Stimulated activated CD4-positive, alpha-beta T cell treated with anti-CD3 and anti-CD28 coated beads, Interleukin-4, amount 100 ng/mL, for 4 hours (primary cell): ENCODE measurements around the gene IL17B.

Experiments used
- DNase-seq, 2 experiments: peaks; one replicate each; pipeline ENCODE4 v3.0.0-alpha.2; 2020

The IL17B gene

GRCh38 chr5:149353911-149354310 lies 25.2 kb downstream of the IL17B start:
- DNase-seq = no peak

GRCh38 chr5:149352169-149352568 lies 26.9 kb downstream of the IL17B start:
- no peak for DNase-seq

GRCh38 chr5:149349382-149349781 lies 29.7 kb downstream of the IL17B start:
- no peak for DNase-seq

- DNase-seq = no peak
These were observed 30.6 kb downstream of the IL17B start for GRCh38 chr5:149348518-149348917.

- DNase-seq = no peak
These were observed 33.2 kb downstream of the IL17B start for GRCh38 chr5:149345892-149346222.

GRCh38 chr5:149345147-149345891 lies 33.8 kb downstream of the IL17B start, which contains the start of gene GRPEL2:
GRPEL2 (plus strand) TSS chr5:149345499; CDS start chr5:149345540, 41 bp downstream.
- peak; percentile 89 to 91 for DNase-seq

- no peak for DNase-seq
These were observed 34.9 kb downstream of the IL17B start for GRCh38 chr5:149344151-149344550.

GRCh38 chr5:149341876-149342275 lies 37.2 kb downstream of the IL17B start:
- DNase-seq = no peak

- DNase-seq = no peak
These were observed 38.2 kb downstream of the IL17B start for GRCh38 chr5:149340920-149341319.

GRCh38 chr5:149338364-149338763 lies 40.7 kb downstream of the IL17B start:
- no peak for DNase-seq

GRCh38 chr5:149337736-149338135 lies 41.4 kb downstream of the IL17B start:
- no peak for DNase-seq

- DNase-seq = no peak
These were observed 45.2 kb downstream of the IL17B start for GRCh38 chr5:149333711-149334443.

- no peak for DNase-seq
These were observed 50.9 kb downstream of the IL17B start for GRCh38 chr5:149328177-149328576.

GRCh38 chr5:149326611-149327010 lies 52.5 kb downstream of the IL17B start:
- no peak for DNase-seq

GRCh38 chr5:149325894-149326293 lies 53.2 kb downstream of the IL17B start:
- DNase-seq = no peak

GRCh38 chr5:149325166-149325735 lies 53.8 kb downstream of the IL17B start:
- DNase-seq = no peak

- no peak for DNase-seq
These were observed 54.5 kb downstream of the IL17B start for GRCh38 chr5:149324641-149325040.
